ENCODE results near the gene PCDH7. TPM values are rescaled to one million over a fixed set of nuclear protein-coding genes. Genes with fewer than 3 reads are reported as not detected.

PCDH7 gene
- total RNA-seq, 1 donor = 172 TPM

DNA sequence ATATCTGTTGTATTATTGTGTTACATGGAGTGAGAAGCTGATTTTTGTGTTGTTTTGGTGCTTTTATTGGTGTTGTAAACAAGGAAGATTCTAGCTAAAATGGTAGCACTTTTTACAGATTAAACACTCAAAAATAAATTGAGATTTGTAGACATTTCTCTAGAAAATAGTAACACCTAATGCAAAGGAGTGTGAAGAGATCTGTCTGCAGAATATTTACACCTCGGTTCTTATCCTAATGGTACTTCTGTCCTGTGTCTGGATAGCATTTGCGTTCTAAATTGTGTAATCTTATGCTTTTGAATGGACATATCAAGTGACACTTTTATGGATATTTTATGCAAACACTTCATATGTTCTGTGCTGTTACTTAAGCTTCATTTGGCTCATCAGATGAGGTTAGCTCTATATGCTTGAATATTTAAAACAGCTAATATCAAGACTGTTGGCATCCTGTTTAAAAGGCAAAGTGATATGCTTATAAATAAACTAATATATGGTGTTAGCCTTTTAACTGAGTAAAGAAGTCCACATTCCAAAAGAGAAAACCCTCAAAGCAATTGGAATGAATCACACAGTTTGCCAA is 6.0 kb downstream of the PCDH7 start:
- peak; percentile 30 for DNase-seq (ENCODE audit: low read depth)
- peak overlapping the region; percentile 50 for H3K4me3 ChIP-seq (ENCODE audit: low read depth, low read length)
- TF ChIP-seq, protein P1, sequence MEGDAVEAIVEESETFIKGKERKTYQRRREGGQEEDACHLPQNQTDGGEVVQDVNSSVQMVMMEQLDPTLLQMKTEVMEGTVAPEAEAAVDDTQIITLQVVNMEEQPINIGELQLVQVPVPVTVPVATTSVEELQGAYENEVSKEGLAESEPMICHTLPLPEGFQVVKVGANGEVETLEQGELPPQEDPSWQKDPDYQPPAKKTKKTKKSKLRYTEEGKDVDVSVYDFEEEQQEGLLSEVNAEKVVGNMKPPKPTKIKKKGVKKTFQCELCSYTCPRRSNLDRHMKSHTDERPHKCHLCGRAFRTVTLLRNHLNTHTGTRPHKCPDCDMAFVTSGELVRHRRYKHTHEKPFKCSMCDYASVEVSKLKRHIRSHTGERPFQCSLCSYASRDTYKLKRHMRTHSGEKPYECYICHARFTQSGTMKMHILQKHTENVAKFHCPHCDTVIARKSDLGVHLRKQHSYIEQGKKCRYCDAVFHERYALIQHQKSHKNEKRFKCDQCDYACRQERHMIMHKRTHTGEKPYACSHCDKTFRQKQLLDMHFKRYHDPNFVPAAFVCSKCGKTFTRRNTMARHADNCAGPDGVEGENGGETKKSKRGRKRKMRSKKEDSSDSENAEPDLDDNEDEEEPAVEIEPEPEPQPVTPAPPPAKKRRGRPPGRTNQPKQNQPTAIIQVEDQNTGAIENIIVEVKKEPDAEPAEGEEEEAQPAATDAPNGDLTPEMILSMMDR (IDR thresholded peaks at IDR 0.05; ENCODE audit: insufficient read depth, low read length) = no peak

DNA sequence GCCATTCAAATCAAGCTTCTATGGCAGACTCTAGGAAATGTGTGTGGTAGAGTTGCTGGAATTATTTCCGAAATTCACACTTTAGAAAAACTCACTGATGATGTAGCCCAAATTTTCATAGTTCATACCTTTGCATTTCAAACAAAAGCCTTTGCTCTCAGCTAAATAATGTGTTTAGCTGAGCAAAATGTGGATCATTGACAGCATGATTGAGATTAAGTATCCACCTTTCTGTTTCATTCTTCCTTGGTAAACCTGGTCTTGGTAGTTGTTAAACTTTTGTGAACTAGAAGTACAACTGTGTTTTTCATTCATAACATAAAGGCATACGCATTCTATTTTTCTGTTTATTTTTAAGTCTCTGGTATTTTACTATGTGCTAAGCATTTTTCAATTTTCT is 7.2 kb downstream of the PCDH7 start:
- DNase-seq (ENCODE audit: low read depth) = peak; percentile 18
- TF ChIP-seq, protein P1 (IDR thresholded peaks at IDR 0.05; ENCODE audit: insufficient read depth, low read length) = no peak
- H3K4me3 ChIP-seq (ENCODE audit: low read depth, low read length) = peak overlapping the region; percentile 6

DNA sequence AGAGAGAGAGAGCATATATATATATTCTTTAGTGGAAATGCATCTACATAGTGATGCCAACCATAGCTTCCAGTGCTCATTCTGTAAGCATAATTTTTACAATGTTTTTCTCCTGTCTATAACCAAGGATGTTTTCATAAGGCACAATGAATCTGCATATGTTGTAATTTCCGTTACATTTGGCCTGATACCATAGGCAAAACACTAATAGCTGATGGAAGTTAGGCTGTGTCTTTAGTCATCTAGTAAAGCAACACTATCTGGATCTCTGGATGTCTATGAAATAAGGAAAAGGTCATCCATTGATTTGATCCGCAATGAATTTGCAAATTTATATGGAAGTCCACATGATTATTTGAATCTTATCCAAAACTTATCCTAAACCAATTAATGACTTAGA is 8.1 kb downstream of the PCDH7 start:
- H3K4me3 ChIP-seq (ENCODE audit: low read depth, low read length) = no peak overlapping the region
- TF ChIP-seq, protein P1 (IDR thresholded peaks at IDR 0.05; ENCODE audit: insufficient read depth, low read length) = no peak
- DNase-seq (ENCODE audit: low read depth) = peak; percentile 40

DNA sequence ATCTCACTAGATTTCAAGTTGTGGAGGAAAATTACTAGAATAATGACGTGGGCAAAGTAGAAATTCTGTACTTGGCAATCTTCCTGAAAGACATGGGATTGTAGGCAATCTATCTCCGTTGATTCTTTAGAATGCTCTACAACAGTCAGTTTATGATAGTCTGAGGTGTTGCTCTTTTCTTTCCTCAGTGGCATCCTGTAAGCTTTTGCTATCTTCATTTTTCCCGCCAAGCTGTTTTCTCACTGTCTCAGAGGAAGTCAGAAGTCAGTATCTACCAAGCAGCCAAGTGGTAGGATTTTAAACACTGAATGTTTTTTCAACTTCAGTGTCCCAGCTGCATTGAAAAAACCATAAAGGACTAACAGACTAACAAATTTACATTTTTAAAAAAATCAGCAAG is 23.7 kb downstream of the PCDH7 start:
- no peak for DNase-seq (ENCODE audit: low read depth)
- H3K4me3 ChIP-seq (ENCODE audit: low read depth, low read length) = no peak overlapping the region
- TF ChIP-seq, protein P1 (IDR thresholded peaks at IDR 0.05; ENCODE audit: insufficient read depth, low read length) = no peak

DNA sequence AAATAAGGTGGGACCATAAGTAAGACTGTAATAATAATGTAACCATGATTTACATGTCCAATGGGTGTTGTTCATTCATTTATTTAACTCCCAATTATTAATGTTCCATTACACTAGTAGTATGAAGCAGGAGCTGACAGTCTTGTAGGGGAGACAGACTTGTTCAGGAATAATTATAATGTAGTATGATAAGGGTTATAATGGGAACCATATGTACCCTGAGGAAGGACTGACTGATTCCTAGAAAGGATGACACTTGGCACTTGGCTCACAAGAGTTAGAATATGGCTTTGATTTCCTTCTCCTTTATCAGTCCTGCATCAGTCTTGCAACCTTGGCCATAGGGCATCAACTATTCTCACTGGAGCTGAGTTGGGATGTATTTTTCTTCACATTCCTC is 24.2 kb downstream of the PCDH7 start:
- DNase-seq (ENCODE audit: low read depth) = peak; percentile 15
- H3K4me3 ChIP-seq (ENCODE audit: low read depth, low read length) = no peak overlapping the region
- TF ChIP-seq, protein P1 (IDR thresholded peaks at IDR 0.05; ENCODE audit: insufficient read depth, low read length) = no peak

DNA sequence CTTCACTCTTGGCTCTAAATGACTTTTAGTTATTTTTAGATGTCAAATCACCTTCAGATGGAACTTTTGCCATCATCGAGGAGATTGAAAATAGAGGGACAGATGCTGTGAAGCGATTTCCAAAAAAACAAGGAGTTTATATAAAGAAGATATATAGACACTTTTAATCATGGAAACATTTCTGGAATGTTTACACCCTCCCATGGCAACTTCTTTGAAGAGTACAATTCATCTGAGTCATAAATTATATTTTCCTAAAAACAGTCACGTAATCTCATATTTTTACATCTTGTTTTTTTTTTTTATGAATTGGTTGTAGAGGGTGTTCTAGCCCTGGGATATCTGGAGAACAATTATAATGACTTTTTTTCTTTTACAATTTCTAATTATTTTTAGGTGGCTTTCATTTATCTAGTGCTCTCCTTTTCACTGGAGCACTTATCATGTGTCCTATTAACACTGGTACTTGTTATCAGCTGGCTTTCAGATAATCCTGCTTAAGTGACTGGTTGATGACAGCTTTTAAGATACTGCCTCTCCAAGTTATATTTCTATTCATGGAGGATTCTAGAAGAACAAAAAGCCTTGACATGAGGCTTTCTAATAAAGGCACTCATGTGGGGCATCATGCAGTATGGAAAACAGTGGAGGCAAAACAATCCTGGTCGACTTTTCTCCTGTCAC is 24.9 kb downstream of the PCDH7 start:
- no peak overlapping the region for H3K4me3 ChIP-seq (ENCODE audit: low read depth, low read length)
- TF ChIP-seq, protein P1 (IDR thresholded peaks at IDR 0.05; ENCODE audit: insufficient read depth, low read length) = no peak
- peak; percentile 56 for DNase-seq (ENCODE audit: low read depth)

Measured in fibroblast of the aortic adventitia (primary cell).